GM12878 (cell line): ENCODE data around the gene SATL1.

Experiments used
- ATF2 ChIP-seq: IDR thresholded peaks from 2 replicates; pipeline ENCODE4 v1.6.1; 2012; ENCODE audit warnings: low read length, inconsistent platforms
- EZH2 ChIP-seq: IDR thresholded peaks from 2 replicates; pipeline ENCODE4 v1.6.1; 2012; ENCODE audit warnings: low read depth, mild to moderate bottlenecking, control low read depth, inconsistent platforms, low read length, borderline replicate concordance; ENCODE audit not compliant: control insufficient read depth
- FOXK2 ChIP-seq: fragments of 450-650 bp; IDR thresholded peaks from 2 replicates; pipeline ENCODE4 v1.6.1; 2017; ENCODE audit warnings: mild to moderate bottlenecking, moderate library complexity
- HDAC6 ChIP-seq: fragments of 200-600 bp; sonication (generic); IDR thresholded peaks from one replicate; pipeline ENCODE4 v1.8.0; 2017; ENCODE audit warnings: antibody characterized with exemption; ENCODE audit not compliant: unreplicated experiment
- KAT2A ChIP-seq: conservative IDR thresholded peaks from 2 replicates; pipeline ENCODE4 v1.6.1; 2011; ENCODE audit warnings: low read depth, low read length; ENCODE audit not compliant: control insufficient read depth
- POLR2AphosphoS5 ChIP-seq: IDR thresholded peaks from 2 replicates; pipeline ENCODE4 v1.6.1; 2011; ENCODE audit warnings: mild to moderate bottlenecking, low read length, inconsistent platforms
- SREBF1 ChIP-seq: IDR thresholded peaks from 2 replicates; pipeline ENCODE4 v1.6.1; 2012; ENCODE audit warnings: mild to moderate bottlenecking, low read length
- TF ChIP-seq, protein P1 (sequence below): IDR thresholded peaks from 2 replicates; pipeline ENCODE4 v1.6.1; 2011; ENCODE audit warnings: borderline replicate concordance, low read depth, mild to moderate bottlenecking, moderate library complexity, mixed read lengths, low read length; ENCODE audit not compliant: insufficient read depth; ENCODE audit errors: extremely low read length
- TF ChIP-seq, protein P2 (sequence below), 3 experiments: IDR thresholded peaks in 2 of 3; conservative IDR thresholded peaks in 1 of 3; 2 replicates each; pipeline ENCODE4 v1.5.1; 2011; ENCODE audit warnings: low read depth in 3 of 3, low read length in 3 of 3, mild to moderate bottlenecking in 3 of 3, control low read depth in 2 of 3, moderate library complexity in 2 of 3, inconsistent platforms in 1 of 3, mixed read lengths in 1 of 3; ENCODE audit not compliant: control insufficient read depth in 2 of 3, insufficient read depth in 1 of 3; ENCODE audit errors: extremely low read depth in 1 of 3

DNA sequence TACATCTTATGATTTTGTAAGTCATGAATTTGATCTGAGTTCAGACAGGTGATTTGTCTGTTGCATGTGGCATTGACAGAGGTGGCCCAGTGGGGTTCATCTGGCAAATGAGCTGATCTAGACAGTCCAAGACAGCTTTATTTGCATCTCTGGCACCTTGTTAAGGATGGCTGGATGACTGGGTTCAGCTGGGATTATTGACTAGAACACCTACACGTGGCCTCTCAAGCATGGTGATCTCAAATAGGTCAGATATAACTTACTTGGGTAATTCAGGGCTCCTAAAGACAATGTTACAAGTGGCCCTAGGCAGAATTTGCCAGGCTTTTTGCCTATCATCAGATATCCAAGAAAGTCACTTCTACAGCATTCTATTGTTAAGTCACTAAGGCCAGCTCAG, 192.0 kb downstream of the SATL1 start:
- TF ChIP-seq, protein P1, sequence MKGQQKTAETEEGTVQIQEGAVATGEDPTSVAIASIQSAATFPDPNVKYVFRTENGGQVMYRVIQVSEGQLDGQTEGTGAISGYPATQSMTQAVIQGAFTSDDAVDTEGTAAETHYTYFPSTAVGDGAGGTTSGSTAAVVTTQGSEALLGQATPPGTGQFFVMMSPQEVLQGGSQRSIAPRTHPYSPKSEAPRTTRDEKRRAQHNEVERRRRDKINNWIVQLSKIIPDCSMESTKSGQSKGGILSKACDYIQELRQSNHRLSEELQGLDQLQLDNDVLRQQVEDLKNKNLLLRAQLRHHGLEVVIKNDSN: no peak
- TF ChIP-seq POLR2AphosphoS5 (no peak), HDAC6 (no peak), FOXK2 (no peak), SREBF1 (no peak), ATF2 (no peak), KAT2A (no peak), EZH2 (no peak)
- TF ChIP-seq, protein P2, sequence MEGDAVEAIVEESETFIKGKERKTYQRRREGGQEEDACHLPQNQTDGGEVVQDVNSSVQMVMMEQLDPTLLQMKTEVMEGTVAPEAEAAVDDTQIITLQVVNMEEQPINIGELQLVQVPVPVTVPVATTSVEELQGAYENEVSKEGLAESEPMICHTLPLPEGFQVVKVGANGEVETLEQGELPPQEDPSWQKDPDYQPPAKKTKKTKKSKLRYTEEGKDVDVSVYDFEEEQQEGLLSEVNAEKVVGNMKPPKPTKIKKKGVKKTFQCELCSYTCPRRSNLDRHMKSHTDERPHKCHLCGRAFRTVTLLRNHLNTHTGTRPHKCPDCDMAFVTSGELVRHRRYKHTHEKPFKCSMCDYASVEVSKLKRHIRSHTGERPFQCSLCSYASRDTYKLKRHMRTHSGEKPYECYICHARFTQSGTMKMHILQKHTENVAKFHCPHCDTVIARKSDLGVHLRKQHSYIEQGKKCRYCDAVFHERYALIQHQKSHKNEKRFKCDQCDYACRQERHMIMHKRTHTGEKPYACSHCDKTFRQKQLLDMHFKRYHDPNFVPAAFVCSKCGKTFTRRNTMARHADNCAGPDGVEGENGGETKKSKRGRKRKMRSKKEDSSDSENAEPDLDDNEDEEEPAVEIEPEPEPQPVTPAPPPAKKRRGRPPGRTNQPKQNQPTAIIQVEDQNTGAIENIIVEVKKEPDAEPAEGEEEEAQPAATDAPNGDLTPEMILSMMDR (IDR thresholded peaks at IDR 0.05 in 2 of 3, conservative IDR thresholded peaks at IDR 0.05 in 1 of 3; ENCODE audit: control insufficient read depth in 2 of 3, extremely low read depth in 1 of 3, insufficient read depth in 1 of 3, low read depth in 3 of 3, low read length in 3 of 3): no peak
